ENCODE measurements around the gene TNIK.
A peak's percentile ranks its signal among the peaks of the same experiment; 100 is the strongest.

TNIK gene

DNA sequence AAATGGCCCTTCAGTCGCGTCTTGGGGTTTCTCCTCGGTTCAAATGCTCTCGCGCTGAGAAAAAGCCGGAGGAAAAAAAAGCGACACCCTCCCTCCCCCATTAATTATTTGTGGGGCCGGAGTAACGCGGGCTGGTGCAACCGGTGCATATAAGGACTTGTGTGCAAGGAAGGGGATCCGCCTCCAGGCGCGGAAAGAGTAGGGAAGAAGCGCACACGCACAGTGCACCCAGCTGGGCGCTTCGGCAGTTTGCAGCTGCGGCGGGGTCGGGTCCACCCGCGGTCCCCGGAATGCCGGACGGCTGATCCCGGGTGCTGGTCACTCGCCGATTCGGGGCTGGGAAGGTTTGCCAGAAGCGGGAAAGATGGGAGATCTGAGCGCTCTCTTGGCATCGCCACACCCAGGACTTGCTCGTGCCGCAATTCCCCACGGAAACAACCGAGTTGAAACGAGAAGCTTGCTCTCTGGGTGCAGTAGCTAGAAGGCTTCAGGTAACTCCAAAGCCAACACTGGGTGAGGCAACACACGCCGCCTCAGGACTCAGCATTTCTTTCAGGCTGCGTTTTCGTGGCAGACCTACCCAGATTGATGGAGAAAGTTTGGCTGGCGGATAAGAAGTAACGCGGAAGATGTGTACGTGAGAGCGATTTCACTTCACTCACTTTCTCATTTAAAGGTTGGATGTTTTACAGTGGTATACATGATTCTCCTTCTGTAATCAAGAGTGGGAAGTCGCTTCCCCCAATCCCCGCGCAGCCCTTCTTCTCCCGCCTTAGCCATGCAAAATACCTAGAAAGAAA lies 720 bp upstream of the TNIK start:
- H4K8ac ChIP-seq (ENCODE audit: low read length): peak overlapping the region; percentile 57
- no peaks in the 10 kb centered on the region for H3K36me3 ChIP-seq (ENCODE audit: control insufficient read depth in 1 of 2, insufficient read depth in 2 of 2, low read depth in 1 of 2, low read length in 2 of 2)
- no peak overlapping the region for H3K4ac ChIP-seq (ENCODE audit: low read depth in 1 of 2, low read length in 2 of 2)
- H3K4me1 ChIP-seq (ENCODE audit: control insufficient read depth, insufficient read depth, low read depth, low read length): peaks cover 10% of the 10 kb centered on the region
- no peak overlapping the region for H3K14ac ChIP-seq (ENCODE audit: low read length in 2 of 2)
- peak overlapping the region; percentile 64 for H3K4me2 ChIP-seq (ENCODE audit: low read length, poor library complexity, severe bottlenecking)
- no peaks in the 10 kb centered on the region for H3K9me3 ChIP-seq (ENCODE audit: control insufficient read depth, low read length)
- no peak overlapping the region for H2BK12ac ChIP-seq (ENCODE audit: low read length in 2 of 2)
- peak overlapping the region; percentile 5 for H2BK5ac ChIP-seq (ENCODE audit: low read depth, low read length, poor library complexity, severe bottlenecking)
- H2BK15ac ChIP-seq (ENCODE audit: low read depth, poor library complexity, severe bottlenecking): no peak overlapping the region
- peak overlapping the region; percentile 78 to 84 for H3K4me3 ChIP-seq (ENCODE audit: insufficient read depth in 1 of 2, low read depth in 1 of 2, low read length in 2 of 2)
- H4K91ac ChIP-seq (ENCODE audit: low read length): no peak overlapping the region
- H2AFZ ChIP-seq (ENCODE audit: low read depth, low read length): peak overlapping the region; percentile 62
- H3K18ac ChIP-seq (ENCODE audit: low read depth in 1 of 2, low read length in 2 of 2): peak overlapping the region; percentile 34 to 63
- H3K27ac ChIP-seq (ENCODE audit: low read length, poor library complexity, severe bottlenecking): peak overlapping the region; percentile 69
- peak; percentile 83 for DNase-seq
- peak overlapping the region in 1 of 2 experiments; percentile 34 for H3K23ac ChIP-seq (ENCODE audit: low read length in 2 of 2)
- H3K27me3 ChIP-seq (ENCODE audit: control insufficient read depth in 1 of 2, insufficient read depth in 1 of 2, low read length in 2 of 2): peaks cover 0 to 7% of the 10 kb centered on the region in 2 experiments
- H2BK120ac ChIP-seq (ENCODE audit: low read depth, low read length): no peak overlapping the region
- H3K9ac ChIP-seq (ENCODE audit: low read length): peak overlapping the region; percentile 76
- H2AK5ac ChIP-seq (ENCODE audit: low read length, severe bottlenecking): no peak overlapping the region
- H3K79me1 ChIP-seq (replicated peaks; ENCODE audit: low read length, poor library complexity, severe bottlenecking): peaks cover 12% of the 10 kb centered on the region
- under 1% methylated on average over 45 of the region's 51 CpGs for WGBS

GRCh38 chr3:171459137-171459941 lies 866 bp downstream of the TNIK start:
- H4K91ac ChIP-seq (ENCODE audit: low read length): no peak overlapping the region
- peaks cover 10% of the 10 kb centered on the region for H3K4me1 ChIP-seq (ENCODE audit: control insufficient read depth, insufficient read depth, low read depth, low read length)
- H3K79me1 ChIP-seq (replicated peaks; ENCODE audit: low read length, poor library complexity, severe bottlenecking): peaks cover 16% of the 10 kb centered on the region
- H2BK15ac ChIP-seq (ENCODE audit: low read depth, poor library complexity, severe bottlenecking): no peak overlapping the region
- H3K23ac ChIP-seq (ENCODE audit: low read length in 2 of 2): no peak overlapping the region
- peaks cover 0 to 7% of the 10 kb centered on the region in 2 experiments for H3K27me3 ChIP-seq (ENCODE audit: control insufficient read depth in 1 of 2, insufficient read depth in 1 of 2, low read length in 2 of 2)
- peak overlapping the region in 1 of 2 experiments; percentile 58 for H3K18ac ChIP-seq (ENCODE audit: low read depth in 1 of 2, low read length in 2 of 2)
- H3K36me3 ChIP-seq (ENCODE audit: control insufficient read depth in 1 of 2, insufficient read depth in 2 of 2, low read depth in 1 of 2, low read length in 2 of 2): no peaks in the 10 kb centered on the region
- H3K9me3 ChIP-seq (ENCODE audit: control insufficient read depth, low read length): no peaks in the 10 kb centered on the region
- under 1% methylated on average over 36 of the region's 36 CpGs for WGBS
- no peak overlapping the region for H2BK5ac ChIP-seq (ENCODE audit: low read depth, low read length, poor library complexity, severe bottlenecking)
- peak overlapping the region in 1 of 2 experiments; percentile 7 for H2BK12ac ChIP-seq (ENCODE audit: low read length in 2 of 2)
- H3K27ac ChIP-seq (ENCODE audit: low read length, poor library complexity, severe bottlenecking): no peak overlapping the region
- peak overlapping the region; percentile 92 for H3K4me2 ChIP-seq (ENCODE audit: low read length, poor library complexity, severe bottlenecking)
- H2BK120ac ChIP-seq (ENCODE audit: low read depth, low read length): peak overlapping the region; percentile 21
- H4K8ac ChIP-seq (ENCODE audit: low read length): peak overlapping the region; percentile 4
- no peak overlapping the region for H2AK5ac ChIP-seq (ENCODE audit: low read length, severe bottlenecking)
- H3K9ac ChIP-seq (ENCODE audit: low read length): peak overlapping the region; percentile 76
- DNase-seq: peak; percentile 57
- peak overlapping the region; percentile 29 for H2AFZ ChIP-seq (ENCODE audit: low read depth, low read length)
- peak overlapping the region; percentile 78 to 84 for H3K4me3 ChIP-seq (ENCODE audit: insufficient read depth in 1 of 2, low read depth in 1 of 2, low read length in 2 of 2)
- H3K14ac ChIP-seq (ENCODE audit: low read length in 2 of 2): no peak overlapping the region
- H3K4ac ChIP-seq (ENCODE audit: low read depth in 1 of 2, low read length in 2 of 2): no peak overlapping the region

- peaks cover 0 to 7% of the 10 kb centered on the region in 2 experiments for H3K27me3 ChIP-seq (ENCODE audit: control insufficient read depth in 1 of 2, insufficient read depth in 1 of 2, low read length in 2 of 2)
- H2BK12ac ChIP-seq (ENCODE audit: low read length in 2 of 2): no peak overlapping the region
- H3K36me3 ChIP-seq (ENCODE audit: control insufficient read depth in 1 of 2, insufficient read depth in 2 of 2, low read depth in 1 of 2, low read length in 2 of 2): no peaks in the 10 kb centered on the region
- H3K9me3 ChIP-seq (ENCODE audit: control insufficient read depth, low read length): no peaks in the 10 kb centered on the region
- no peak overlapping the region for H3K14ac ChIP-seq (ENCODE audit: low read length in 2 of 2)
- no peak for DNase-seq
- H3K4me2 ChIP-seq (ENCODE audit: low read length, poor library complexity, severe bottlenecking): peak overlapping the region; percentile 92
- H2AFZ ChIP-seq (ENCODE audit: low read depth, low read length): no peak overlapping the region
- H2BK120ac ChIP-seq (ENCODE audit: low read depth, low read length): peak overlapping the region; percentile 21
- no peak overlapping the region for H3K23ac ChIP-seq (ENCODE audit: low read length in 2 of 2)
- no peak overlapping the region for H3K18ac ChIP-seq (ENCODE audit: low read depth in 1 of 2, low read length in 2 of 2)
- peak overlapping the region; percentile 76 for H3K9ac ChIP-seq (ENCODE audit: low read length)
- WGBS: 0% methylated on average over 5 of the region's 6 CpGs
- no peak overlapping the region for H2BK15ac ChIP-seq (ENCODE audit: low read depth, poor library complexity, severe bottlenecking)
- H2AK5ac ChIP-seq (ENCODE audit: low read length, severe bottlenecking): no peak overlapping the region
- no peak overlapping the region for H3K27ac ChIP-seq (ENCODE audit: low read length, poor library complexity, severe bottlenecking)
- H4K91ac ChIP-seq (ENCODE audit: low read length): no peak overlapping the region
- H2BK5ac ChIP-seq (ENCODE audit: low read depth, low read length, poor library complexity, severe bottlenecking): no peak overlapping the region
- no peak overlapping the region for H3K4ac ChIP-seq (ENCODE audit: low read depth in 1 of 2, low read length in 2 of 2)
- H3K79me1 ChIP-seq (replicated peaks; ENCODE audit: low read length, poor library complexity, severe bottlenecking): peaks cover 16% of the 10 kb centered on the region
- H3K4me1 ChIP-seq (ENCODE audit: control insufficient read depth, insufficient read depth, low read depth, low read length): peaks cover 10% of the 10 kb centered on the region
- H4K8ac ChIP-seq (ENCODE audit: low read length): no peak overlapping the region
- H3K4me3 ChIP-seq (ENCODE audit: insufficient read depth in 1 of 2, low read depth in 1 of 2, low read length in 2 of 2): peak overlapping the region; percentile 78 to 84
Observed at GRCh38 chr3:171458864-171459136, 1.4 kb downstream of the TNIK start.
